NAMALWA (cell line): ENCODE results near the gene DDX54.

Source experiments
- DNase-seq: peaks from one replicate; pipeline ENCODE4 v3.0.0-alpha.2; 2015; ENCODE audit warnings: low spot score

DDX54 gene

GRCh38 chr12:113186666-113187325, 1.5 kb upstream of the DDX54 start:
- no peak for DNase-seq

- peak; percentile 61 for DNase-seq
Observed at GRCh38 chr12:113186033-113186365, 721 bp upstream of the DDX54 start.

GRCh38 chr12:113184900-113185179, 438 bp downstream of the DDX54 start:
- DNase-seq: peak; percentile 96

GRCh38 chr12:113184098-113184899, 979 bp downstream of the DDX54 start:
- no peak for DNase-seq

GRCh38 chr12:113183030-113183589, 2.2 kb downstream of the DDX54 start:
- no peak for DNase-seq

- DNase-seq: no peak
Observed at GRCh38 chr12:113181975-113182374, 3.3 kb downstream of the DDX54 start.

GRCh38 chr12:113180333-113180732, 4.9 kb downstream of the DDX54 start:
- DNase-seq: no peak

- DNase-seq: no peak
Observed at GRCh38 chr12:113179023-113179422, 6.3 kb downstream of the DDX54 start.

GRCh38 chr12:113174461-113175384, 10.6 kb downstream of the DDX54 start:
- DNase-seq: peak; percentile 88

GRCh38 chr12:113173081-113173698, 12.1 kb downstream of the DDX54 start:
- DNase-seq: peak; percentile 96

GRCh38 chr12:113172185-113172584, 13.1 kb downstream of the DDX54 start:
- no peak for DNase-seq

GRCh38 chr12:113171543-113171942, 13.7 kb downstream of the DDX54 start:
- DNase-seq: peak; percentile 37

GRCh38 chr12:113170926-113171325, 14.4 kb downstream of the DDX54 start:
- DNase-seq: peak; percentile 64

- DNase-seq: no peak
Observed at GRCh38 chr12:113170457-113170856, 14.8 kb downstream of the DDX54 start.

- DNase-seq: no peak
Observed at GRCh38 chr12:113169697-113170096, 15.6 kb downstream of the DDX54 start.

GRCh38 chr12:113167868-113168267, 17.4 kb downstream of the DDX54 start:
- no peak for DNase-seq

GRCh38 chr12:113165521-113166450, 19.5 kb downstream of the DDX54 start:
- DNase-seq: no peak

GRCh38 chr12:113164014-113164413, 21.3 kb downstream of the DDX54 start:
- DNase-seq: no peak

- DNase-seq: no peak
Observed at GRCh38 chr12:113163030-113163360, 22.3 kb downstream of the DDX54 start.

- DNase-seq: peak; percentile 77
Observed at GRCh38 chr12:113162102-113163029, 22.9 kb downstream of the DDX54 start.
